Mesangial cell (primary cell): Measurements from ENCODE around the gene SYDE1. TPM values are rescaled to one million over a fixed set of nuclear protein-coding genes. Genes with fewer than 3 reads are reported as not detected.

ENCODE experiments used
- total RNA-seq: library from RNA; depleted of rRNA; stranded (reverse); fragments of >200 nt; gene quantifications from 2 replicates; pipeline ENCODE4 v1.2.3, GENCODE V29; 2015

SYDE1 gene, protein sequence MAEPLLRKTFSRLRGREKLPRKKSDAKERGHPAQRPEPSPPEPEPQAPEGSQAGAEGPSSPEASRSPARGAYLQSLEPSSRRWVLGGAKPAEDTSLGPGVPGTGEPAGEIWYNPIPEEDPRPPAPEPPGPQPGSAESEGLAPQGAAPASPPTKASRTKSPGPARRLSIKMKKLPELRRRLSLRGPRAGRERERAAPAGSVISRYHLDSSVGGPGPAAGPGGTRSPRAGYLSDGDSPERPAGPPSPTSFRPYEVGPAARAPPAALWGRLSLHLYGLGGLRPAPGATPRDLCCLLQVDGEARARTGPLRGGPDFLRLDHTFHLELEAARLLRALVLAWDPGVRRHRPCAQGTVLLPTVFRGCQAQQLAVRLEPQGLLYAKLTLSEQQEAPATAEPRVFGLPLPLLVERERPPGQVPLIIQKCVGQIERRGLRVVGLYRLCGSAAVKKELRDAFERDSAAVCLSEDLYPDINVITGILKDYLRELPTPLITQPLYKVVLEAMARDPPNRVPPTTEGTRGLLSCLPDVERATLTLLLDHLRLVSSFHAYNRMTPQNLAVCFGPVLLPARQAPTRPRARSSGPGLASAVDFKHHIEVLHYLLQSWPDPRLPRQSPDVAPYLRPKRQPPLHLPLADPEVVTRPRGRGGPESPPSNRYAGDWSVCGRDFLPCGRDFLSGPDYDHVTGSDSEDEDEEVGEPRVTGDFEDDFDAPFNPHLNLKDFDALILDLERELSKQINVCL
- total RNA-seq: 55.0 and 59.0 TPM in 2 replicates

DNA sequence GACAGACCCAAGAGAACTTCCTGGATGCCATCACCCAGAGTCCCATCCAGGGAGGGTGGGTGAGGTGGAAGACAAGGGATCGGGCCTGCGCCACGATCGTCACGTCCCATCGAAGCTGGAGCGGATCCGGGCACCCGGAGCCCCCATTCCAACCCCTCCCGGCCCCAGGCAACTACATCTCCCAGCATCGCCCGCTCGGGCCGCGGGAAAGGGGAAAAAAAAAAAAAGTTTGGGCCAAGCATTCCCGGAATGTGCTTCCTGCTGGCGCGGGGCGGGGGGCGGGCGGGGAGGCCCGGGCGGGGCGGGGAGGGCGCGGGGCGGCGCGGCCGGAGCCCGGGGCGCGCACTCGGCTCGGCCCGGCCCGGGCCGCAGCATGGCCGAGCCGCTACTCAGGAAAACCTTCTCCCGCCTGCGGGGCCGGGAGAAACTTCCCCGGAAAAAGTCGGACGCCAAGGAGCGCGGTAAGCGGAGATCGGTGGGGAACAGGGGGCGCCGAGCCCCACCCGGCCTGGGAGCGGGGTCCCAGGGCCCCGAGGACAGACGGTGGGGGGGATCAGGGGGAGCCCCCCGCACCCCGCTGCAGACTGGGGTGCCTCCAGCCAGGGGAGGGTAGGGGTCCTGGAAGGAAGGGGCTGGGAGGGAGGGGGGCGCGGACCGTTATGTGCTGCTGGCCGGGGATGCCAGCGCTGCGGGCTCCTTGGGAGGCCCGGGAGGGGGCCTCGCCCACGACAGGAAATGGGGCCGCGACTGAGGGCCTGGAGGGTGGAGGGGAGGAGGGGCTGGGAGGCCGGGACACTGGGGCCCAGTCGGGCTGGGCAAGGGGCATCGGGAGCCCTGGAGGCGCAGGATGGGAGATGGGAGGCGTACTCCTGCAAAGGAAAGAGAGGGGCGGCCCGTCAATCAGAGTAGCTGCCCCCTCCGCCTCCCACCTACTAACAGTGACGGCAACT is at the start of gene SYDE1:
SYDE1 (plus strand) TSS at position 341 of the 950 bp plus-strand sequence; CDS start at position 374, 33 bp downstream.

DNA sequence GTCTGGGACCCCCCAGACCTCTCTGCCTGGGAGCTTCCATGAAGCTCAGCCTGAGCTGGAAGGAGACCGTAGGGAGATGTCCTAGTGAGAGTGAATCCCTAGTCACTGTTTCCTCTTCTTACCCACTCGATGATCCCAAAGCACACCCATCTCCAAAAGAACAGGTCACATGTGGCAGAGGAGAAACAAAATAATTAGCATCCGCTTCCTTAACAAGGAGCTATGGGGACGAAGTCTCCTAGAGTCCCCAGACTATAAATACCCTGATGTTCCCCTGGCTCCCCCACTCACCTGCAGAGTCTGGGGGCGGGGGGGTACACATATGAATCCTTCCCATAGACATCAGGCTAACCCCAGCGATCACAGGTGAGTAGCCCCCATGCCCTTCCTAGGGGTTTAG is 25.3 kb upstream of the SYDE1 start, which contains the start of gene OR1I1:
OR1I1 (plus strand) TSS at position 301 of the 400 bp plus-strand sequence. CDS start 4,855 bp downstream, outside the sequence.

Other genes with a start within 250 kb of the SYDE1 start
- gene OR7A17, start 221.3 kb upstream of the SYDE1 start, total RNA-seq: not detected in 2 replicates
- gene OR7C2, start 165.9 kb upstream of the SYDE1 start, total RNA-seq: not detected in 2 replicates
- not detected in 2 replicates for gene SLC1A6, start 127.5 kb upstream of the SYDE1 start, total RNA-seq
- not detected in 2 replicates for gene CASP14, start 57.9 kb upstream of the SYDE1 start, total RNA-seq
- gene OR1I1, start 25.2 kb upstream of the SYDE1 start, total RNA-seq: not detected in 2 replicates
- 10.9 and 14.7 TPM in 2 replicates for gene NOTCH3, start 93.6 kb downstream of the SYDE1 start, total RNA-seq
- 0.38 TPM in 1 of 2 replicates, not detected in the other for gene EPHX3, start 125.0 kb downstream of the SYDE1 start, total RNA-seq
- 24.9 and 33.2 TPM in 2 replicates for gene BRD4, start 225.1 kb downstream of the SYDE1 start, total RNA-seq